GM18517 (cell line): Measurements from ENCODE around the gene FGD4.
A peak's percentile ranks its signal among the peaks of the same experiment; 100 is the strongest.

Experiments used
- ATAC-seq: cut with Tn5 transposase; IDR thresholded peaks from one replicate; pipeline ENCODE4 v1.9.1; 2021; ENCODE audit warnings: mild to moderate bottlenecking, moderate library complexity; ENCODE audit not compliant: unreplicated experiment

The FGD4 gene

GRCh38 chr12:32596030-32596429 lies 196.7 kb downstream of the FGD4 start:
- ATAC-seq = no peak

- no peak for ATAC-seq
Measured at GRCh38 chr12:32598688-32599087, 199.3 kb downstream of the FGD4 start.

GRCh38 chr12:32600681-32601080 lies 201.3 kb downstream of the FGD4 start:
- ATAC-seq = no peak

- ATAC-seq = no peak
Measured at GRCh38 chr12:32603071-32603470, 203.7 kb downstream of the FGD4 start.

GRCh38 chr12:32603858-32604257 lies 204.5 kb downstream of the FGD4 start:
- ATAC-seq = peak; percentile 74

- ATAC-seq = no peak
Measured at GRCh38 chr12:32604565-32604964, 205.2 kb downstream of the FGD4 start.

- ATAC-seq = no peak
Measured at GRCh38 chr12:32605326-32606095, 206.2 kb downstream of the FGD4 start.

- no peak for ATAC-seq
Measured at GRCh38 chr12:32606443-32606842, 207.1 kb downstream of the FGD4 start.

GRCh38 chr12:32609966-32610365 lies 210.6 kb downstream of the FGD4 start:
- no peak for ATAC-seq

GRCh38 chr12:32611986-32612385 lies 212.6 kb downstream of the FGD4 start:
- ATAC-seq = no peak

- ATAC-seq = no peak
Measured at GRCh38 chr12:32612658-32613614, 213.6 kb downstream of the FGD4 start.

GRCh38 chr12:32615441-32615840 lies 216.1 kb downstream of the FGD4 start:
- ATAC-seq = no peak

- ATAC-seq = no peak
Measured at GRCh38 chr12:32617534-32617933, 218.2 kb downstream of the FGD4 start.

GRCh38 chr12:32618115-32618514 lies 218.8 kb downstream of the FGD4 start:
- no peak for ATAC-seq

GRCh38 chr12:32627976-32628375 lies 228.6 kb downstream of the FGD4 start:
- ATAC-seq = no peak

- no peak for ATAC-seq
Measured at GRCh38 chr12:32641287-32641901, 242.0 kb downstream of the FGD4 start.

GRCh38 chr12:32644431-32644830 lies 245.1 kb downstream of the FGD4 start:
- no peak for ATAC-seq

- ATAC-seq = no peak
Measured at GRCh38 chr12:32647275-32647674, 247.9 kb downstream of the FGD4 start.

- no peak for ATAC-seq
Measured at GRCh38 chr12:32650508-32650907, 251.2 kb downstream of the FGD4 start.

- no peak for ATAC-seq
Measured at GRCh38 chr12:32651151-32651955, 252.0 kb downstream of the FGD4 start.

GRCh38 chr12:32651956-32652210 lies 252.5 kb downstream of the FGD4 start:
- ATAC-seq = no peak
